CD4-positive, alpha-beta T cell treated with Interferon alpha-2 for 1 hour (primary cell): ENCODE data around the gene DEFB124.
"Not testable (repeated sequence)": the region's sequence is repeated elsewhere in the genome, so short reads cannot be mapped to it uniquely, and the experiment has no call there.

Experiments used
- DNase-seq, 2 donors: peaks; one replicate each; pipeline ENCODE4 v3.0.0-alpha.2; 2020 to 2022

Gene DEFB124

DNA sequence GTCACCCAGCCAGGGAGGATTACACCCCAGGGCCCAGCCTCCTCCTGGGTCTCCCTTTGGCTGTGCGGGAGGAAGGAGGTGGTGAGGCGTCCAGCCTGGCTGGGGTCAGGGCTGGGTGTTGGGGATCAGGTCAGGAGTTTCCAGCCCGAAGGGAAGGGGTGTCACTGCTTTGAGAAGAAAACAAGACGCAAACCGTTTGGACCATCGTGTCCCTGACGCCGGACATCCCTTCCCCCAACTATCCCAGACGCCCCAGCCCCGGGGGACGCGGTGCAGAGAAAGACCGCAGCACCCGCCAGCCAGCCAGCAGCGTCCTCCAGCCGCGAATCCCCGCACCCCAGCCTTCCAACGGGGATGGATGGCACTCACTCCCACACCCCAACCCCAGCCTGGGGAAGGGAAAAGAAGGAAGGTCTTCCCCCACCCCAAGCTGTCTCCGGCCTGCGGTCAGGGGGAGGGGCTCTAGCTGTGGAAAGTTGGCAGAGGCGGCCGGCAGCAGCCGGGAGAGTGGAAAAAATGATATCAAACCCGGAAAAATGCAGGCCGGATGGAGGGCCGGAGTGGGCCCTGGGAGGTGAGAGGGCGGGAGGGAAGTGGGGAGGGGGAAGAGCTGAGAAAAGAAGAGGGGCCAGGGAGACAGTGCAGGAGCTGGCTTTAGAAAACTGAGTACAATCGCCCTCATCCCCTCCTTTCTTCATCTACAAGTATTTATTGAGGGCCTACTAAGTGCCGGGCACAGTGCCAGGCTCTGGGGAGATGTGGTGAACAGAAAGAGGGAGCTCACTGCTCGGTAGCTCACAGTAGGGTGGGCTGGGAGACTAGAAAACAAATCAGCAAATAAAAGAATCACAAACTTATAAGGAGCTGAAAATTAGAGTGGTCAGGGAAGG is 10.8 kb upstream of the DEFB124 start:
- no peak for DNase-seq

- peak in 1 of 2 donors; percentile 28 for DNase-seq
These were observed 9.1 kb upstream of the DEFB124 start for GRCh38 chr20:31484001-31484400.

- DNase-seq, result no peak
These were observed 1.8 kb upstream of the DEFB124 start for GRCh38 chr20:31476643-31477215.

- no peak for DNase-seq
These were observed 1.3 kb upstream of the DEFB124 start for GRCh38 chr20:31476294-31476585.

GRCh38 chr20:31475472-31476293 is 756 bp upstream of the DEFB124 start:
- DNase-seq, result no peak

- no peak for DNase-seq
These were observed 860 bp downstream of the DEFB124 start for GRCh38 chr20:31474097-31474436.

DNA sequence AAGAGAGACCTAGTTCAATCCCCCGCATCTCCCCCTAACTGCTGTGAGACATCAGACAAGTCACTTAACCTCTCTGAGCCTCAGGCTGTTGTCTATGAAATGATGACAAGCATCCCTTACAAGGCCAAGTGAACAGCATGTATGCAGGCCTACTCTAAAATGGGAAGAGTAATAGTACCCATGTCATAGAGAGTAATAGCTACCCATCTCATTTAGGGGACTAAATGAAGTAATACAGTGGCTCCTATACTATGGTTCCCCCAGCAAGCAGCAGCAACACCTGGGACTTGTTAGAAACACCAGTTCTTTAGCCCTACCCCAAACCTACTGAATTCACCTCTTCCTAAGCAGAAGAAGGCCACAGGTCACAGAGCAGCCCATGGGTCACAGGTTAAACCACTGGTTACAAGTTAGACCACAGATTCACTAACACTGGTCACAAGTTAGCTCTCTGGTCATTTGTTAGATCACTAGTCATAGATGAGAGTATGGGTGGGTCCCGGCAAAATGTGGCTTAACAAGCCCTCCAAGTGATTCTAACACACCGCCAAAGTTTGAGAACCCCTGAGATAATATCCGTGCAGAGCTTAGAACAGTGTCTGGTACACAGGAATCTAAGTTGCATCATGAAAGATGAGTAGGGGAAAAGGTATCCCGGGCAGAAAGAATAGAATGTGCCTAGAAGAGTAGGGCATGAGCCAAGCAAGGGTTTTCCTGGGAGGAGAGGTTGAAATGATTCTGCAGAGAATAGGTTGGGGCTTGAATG is 1.4 kb downstream of the DEFB124 start:
- no peak for DNase-seq

DNA sequence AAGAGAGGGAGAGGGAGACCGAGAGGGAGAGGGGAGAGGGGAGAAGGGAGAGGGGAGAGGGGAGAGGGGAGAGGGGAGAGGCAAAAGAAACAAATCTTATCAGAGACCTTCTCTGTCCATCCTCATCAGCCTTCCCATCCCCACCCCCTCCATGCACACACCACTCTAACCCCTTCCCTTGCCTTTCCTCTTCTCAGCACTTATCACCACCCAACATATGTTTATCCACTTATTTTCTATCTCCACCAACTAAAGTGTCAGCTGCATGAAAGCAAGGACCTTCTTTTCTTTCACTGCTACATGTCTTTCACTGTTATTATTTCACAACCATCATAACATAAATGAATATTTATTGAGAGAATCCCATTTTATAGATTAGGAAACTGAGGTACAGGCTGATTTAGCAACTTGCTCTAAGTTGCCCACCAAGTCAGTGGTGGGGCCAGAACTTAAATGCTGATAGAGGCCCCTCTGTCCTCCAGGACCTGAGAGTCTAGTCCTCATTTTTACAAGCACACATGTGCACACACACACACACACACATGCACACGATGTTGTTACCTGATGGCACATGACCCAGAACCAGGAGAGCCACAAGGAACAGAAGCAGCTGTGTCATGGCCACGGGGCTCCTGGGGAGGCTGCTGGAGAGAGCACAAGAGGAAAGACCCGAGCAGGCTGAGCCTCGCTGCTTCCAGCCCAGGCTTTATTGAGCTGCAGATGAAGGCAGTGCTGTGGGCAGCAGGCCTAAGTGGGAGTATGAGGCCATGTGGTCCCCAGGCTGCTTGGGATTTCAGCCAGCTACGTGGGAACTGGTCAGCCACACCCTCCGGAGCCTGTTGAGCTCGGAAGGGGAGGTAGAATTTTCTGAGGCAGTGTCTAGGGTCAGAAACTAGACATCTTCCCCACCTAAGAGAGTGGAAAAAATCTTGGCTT is 2.3 kb downstream of the DEFB124 start:
- no peak for DNase-seq

DNA sequence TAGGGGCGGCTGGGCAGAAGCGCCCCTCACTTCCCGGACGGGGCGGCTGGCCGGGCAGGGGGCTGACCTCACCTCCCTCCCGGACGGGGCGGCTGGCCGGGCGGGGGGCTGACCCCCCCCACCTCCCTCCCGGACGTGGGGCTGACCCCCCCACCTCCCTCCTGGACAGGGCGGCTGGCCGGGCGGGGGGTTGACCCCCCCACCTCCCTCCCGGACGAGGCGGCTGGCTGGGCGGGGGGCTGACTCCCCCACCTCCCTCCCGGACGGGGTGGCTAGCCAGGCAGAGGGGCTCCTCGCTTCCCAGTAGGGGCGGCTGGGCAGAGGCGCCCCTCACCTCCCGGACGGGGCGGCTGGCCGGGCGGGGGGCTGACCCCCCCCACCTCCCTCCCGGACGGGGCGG is 4.0 kb downstream of the DEFB124 start:
- not testable (repeated sequence) for DNase-seq

- DNase-seq, result no peak
These were observed 20.6 kb downstream of the DEFB124 start for GRCh38 chr20:31454361-31454760.

DNA sequence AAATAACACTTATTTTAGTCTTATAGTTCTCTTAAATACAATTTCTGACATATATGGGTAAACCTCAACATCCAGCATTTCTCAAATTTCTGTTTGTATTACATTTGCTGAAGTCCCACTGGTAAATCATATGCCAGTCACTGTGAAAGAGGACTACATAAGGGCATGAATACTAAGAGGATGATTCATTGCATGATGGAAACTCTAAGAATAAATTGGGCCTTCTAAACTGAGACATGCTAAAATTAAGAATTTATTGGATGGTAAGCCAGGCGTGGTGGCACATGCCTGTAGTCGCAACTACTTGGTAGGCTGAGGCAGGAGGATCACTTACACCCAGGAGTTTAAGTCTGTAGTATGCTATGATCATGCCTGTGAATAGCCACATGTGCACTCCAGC is 22.4 kb downstream of the DEFB124 start:
- DNase-seq, result no peak

- DNase-seq, result no peak
These were observed 25.2 kb downstream of the DEFB124 start for GRCh38 chr20:31449511-31450414.

DNA sequence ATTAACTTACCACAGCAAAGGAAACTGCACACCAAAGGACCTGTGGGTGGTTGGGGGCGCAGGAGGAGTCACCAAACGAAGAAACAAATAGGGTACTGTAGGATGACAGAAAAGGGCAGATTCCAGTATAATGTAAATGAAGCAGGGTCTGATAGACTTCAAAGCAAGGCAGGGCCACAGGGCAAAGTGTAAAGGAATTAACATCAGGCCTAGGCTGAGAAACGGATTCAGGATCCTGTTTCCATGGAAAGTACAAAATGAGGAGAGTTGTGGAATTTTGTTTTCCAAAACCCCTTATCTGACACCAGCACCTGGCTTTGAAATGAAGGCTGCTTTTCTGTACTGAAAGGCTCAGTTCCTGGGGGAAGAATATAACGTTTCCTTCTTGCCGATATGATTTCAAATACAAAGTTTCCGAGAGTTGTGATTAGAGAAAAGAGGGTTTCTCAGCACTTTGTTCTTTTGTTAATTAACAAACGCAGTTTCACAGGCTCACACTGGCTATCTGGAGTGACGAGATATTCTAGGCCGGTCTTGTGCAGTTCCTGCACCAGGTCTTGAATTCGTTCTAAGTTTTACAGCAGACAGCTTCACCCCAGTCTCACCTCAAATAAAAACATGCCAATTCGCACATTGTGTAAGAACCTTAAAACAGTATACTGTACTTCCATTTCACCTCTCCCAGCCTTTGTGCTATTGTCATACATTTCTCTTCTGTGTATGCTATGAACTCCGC is 28.7 kb downstream of the DEFB124 start:
- DNase-seq, result no peak

DNA sequence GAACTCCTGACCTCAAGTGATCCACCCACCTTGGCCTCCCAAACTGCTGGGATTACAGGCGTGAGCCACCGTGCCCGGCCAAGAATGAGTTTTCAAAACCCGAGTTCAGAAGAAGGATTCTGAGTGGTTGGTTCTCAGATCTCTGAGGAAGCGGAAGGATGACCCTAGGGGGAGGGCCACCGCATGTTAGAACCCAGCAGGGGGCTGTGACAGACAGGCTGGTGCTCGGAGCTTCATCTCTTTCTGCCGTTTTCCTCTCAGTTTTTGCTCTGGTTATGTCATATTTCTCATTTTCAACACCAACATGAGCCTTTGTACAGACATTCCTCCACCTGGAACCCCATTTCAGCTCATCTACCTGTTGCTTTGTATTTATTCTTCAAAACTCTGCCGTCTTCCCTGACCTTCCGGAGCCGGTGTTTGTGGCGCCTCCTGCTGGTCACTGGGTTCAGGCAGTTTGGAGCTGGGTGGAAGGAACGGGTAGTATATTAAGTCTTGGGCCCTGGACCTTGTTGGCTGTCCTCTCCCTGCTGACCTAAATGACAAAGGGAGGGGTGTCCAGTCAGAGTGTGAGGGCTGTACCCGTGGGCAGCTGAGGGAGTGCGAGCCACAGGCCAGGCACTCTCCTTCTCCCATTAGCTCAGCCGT is 34.8 kb downstream of the DEFB124 start, which contains the start of gene DEFB123:
DEFB123 (plus strand) TSS at position 621 of the 648 bp plus-strand sequence. CDS start 67 bp downstream, outside the sequence.
- DNase-seq, result no peak

DNA sequence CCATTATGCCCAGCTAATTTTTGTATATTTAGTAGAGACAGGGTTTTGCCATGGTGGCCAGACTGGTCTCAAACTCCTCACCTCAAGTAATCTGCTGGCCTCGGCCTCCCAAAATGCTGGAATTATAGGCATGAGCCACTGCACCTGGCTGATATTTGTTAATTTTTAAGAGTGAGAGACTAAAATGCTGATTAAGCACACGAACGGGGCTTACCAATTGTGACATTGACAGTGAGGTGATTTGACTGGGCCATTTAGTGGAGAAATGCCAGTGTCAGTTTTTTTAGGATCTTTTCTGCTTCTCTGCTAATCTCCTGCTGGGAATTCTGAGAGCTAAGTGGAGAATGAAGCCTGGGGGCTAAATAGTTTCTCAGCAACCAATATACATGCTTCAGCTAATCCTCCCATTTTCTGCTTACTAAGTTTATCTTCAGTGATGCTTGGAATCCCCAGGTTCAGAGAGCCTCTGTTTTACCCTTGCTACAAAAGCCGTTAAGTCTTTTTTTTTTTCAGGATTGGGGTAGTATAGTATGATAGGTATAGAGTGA is 44.3 kb downstream of the DEFB124 start:
- no peak for DNase-seq

GRCh38 chr20:31427576-31427975 is 47.4 kb downstream of the DEFB124 start:
- DNase-seq, result not testable (repeated sequence)

- DNase-seq, result not testable (repeated sequence)
These were observed 47.9 kb downstream of the DEFB124 start for GRCh38 chr20:31426891-31427551.

GRCh38 chr20:31425797-31426196 is 49.1 kb downstream of the DEFB124 start:
- no peak for DNase-seq

DNA sequence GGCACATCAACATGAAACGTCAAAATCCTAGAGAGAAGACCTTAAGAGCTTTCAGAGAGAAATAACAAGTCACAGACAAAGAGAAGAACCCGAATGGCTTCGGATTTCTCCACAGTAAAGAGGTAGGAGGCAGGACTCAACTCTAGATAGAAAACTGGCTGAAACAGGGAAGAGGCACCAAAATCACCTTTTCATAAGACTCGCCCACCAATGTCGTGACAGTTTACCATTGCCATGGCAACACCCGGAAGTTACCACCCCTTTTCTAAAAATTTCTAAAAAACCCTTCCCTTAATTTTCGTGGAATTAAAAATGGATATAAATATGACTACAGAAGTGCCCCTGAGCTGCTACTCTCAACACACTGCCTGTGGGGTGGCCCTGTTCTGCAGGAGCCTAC is 56.6 kb downstream of the DEFB124 start:
- no peak for DNase-seq
